Activated B cell treated with CpG ODN at 0.5 μM for 24 hours (primary cell): ENCODE data around the gene STK32A. TPM values are rescaled to one million over a fixed set of nuclear protein-coding genes. Genes with fewer than 3 reads are reported as not detected.

ENCODE experiments used
- ATAC-seq: fragments of 200-7000 bp; cut with Tn5 transposase; one replicate; pipeline ENCODE4 v1.10.0; 2021; ENCODE audit warnings: low read depth, mild to moderate bottlenecking, moderate library complexity
- CTCF ChIA-PET: fragments of 350-600 bp; sonication (Branson Sonifier 250); formaldehyde crosslinking; loops from one replicate; lab custom pipeline; 2021; ENCODE audit warnings: antibody characterized with exemption; lab: Charles Lee
- POLR2A ChIA-PET: fragments of 350-600 bp; sonication (Branson Sonifier 250); formaldehyde crosslinking; loops from one replicate; lab custom pipeline; 2021; ENCODE audit warnings: antibody characterized with exemption; lab: Charles Lee
- DNase-seq: peaks from one replicate; pipeline ENCODE4 v3.0.0; 2022
- H3K27ac Mint-ChIP-seq: one replicate; pipeline ENCODE4 v1.8.0; 2020; ENCODE audit warnings: mixed read lengths
- H3K27me3 Mint-ChIP-seq: one replicate; pipeline ENCODE4 v1.8.0; 2021; ENCODE audit warnings: mixed read lengths
- H3K36me3 Mint-ChIP-seq: one replicate; pipeline ENCODE4 v1.8.0; 2021; ENCODE audit warnings: low read depth, mixed read lengths
- H3K4me1 Mint-ChIP-seq: one replicate; pipeline ENCODE4 v1.8.0; 2021; ENCODE audit warnings: mixed read lengths
- H3K4me3 Mint-ChIP-seq: one replicate; pipeline ENCODE4 v1.8.0; 2020; ENCODE audit warnings: mild to moderate bottlenecking, mixed read lengths
- H3K9me3 Mint-ChIP-seq: one replicate; pipeline ENCODE4 v1.8.0; 2020; ENCODE audit warnings: mixed read lengths
- intact Hi-C: fragments of 100-400 bp; cut with micrococcal nuclease; formaldehyde crosslinking; loops from one replicate; pipeline ENCODE4 v1.15.1; 2024
- total RNA-seq: library from RNA; stranded (reverse); gene quantifications from 2 replicates; pipeline ENCODE4 v1.2.3, GENCODE V29; 2022
- TF ChIP-seq, protein P1 (sequence below): fragments of 200-600 bp; IDR thresholded peaks from one replicate; pipeline ENCODE4 v1.8.0; 2022; ENCODE audit warnings: antibody characterized with exemption, mild to moderate bottlenecking

Gene STK32A
- total RNA-seq, 1 donor from 2014 or later: not detected

DNA sequence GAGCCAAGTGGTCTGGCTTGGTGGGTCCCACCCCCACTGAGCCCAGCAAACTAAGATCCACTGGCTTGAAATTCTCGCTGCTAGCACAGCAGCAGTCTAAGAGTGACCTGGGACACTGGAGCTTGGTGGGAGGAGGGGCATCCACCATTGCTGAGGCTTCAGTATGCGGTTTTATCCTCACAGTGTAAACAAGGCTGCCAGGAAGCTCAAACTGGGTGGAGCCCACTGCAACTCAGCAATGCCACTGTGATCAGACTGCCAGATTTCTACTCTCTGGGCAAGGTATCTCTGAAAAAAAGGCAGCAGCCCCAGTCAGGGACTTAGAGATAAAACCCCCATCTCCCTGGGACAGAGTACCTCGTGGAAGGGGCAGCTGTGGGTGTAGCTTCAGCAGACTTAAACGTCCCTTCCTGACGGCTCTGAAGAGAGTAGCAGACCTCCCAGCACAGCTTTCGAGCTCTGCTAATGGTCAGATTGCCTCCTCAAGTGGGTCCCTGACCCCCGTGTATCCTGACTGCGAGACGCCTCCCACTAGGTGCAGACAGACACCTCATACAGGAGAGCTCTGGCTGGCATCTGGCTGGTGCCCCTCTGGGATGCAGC lies 18.2 kb upstream of the STK32A start:
- no peaks in the 10 kb centered on the region for H3K36me3 Mint-ChIP-seq
- intact Hi-C loops: no loop called here
- DNase-seq: no peak
- no peak overlapping the region for H3K27ac Mint-ChIP-seq
- no peak for ATAC-seq
- H3K4me3 Mint-ChIP-seq: no peak overlapping the region
- POLR2A ChIA-PET: no interaction called here
- no peaks in the 10 kb centered on the region for H3K4me1 Mint-ChIP-seq
- CTCF ChIA-PET: no interaction called here
- peaks cover 2% of the 10 kb centered on the region for H3K9me3 Mint-ChIP-seq
- no peaks in the 10 kb centered on the region for H3K27me3 Mint-ChIP-seq
- TF ChIP-seq, protein P1, sequence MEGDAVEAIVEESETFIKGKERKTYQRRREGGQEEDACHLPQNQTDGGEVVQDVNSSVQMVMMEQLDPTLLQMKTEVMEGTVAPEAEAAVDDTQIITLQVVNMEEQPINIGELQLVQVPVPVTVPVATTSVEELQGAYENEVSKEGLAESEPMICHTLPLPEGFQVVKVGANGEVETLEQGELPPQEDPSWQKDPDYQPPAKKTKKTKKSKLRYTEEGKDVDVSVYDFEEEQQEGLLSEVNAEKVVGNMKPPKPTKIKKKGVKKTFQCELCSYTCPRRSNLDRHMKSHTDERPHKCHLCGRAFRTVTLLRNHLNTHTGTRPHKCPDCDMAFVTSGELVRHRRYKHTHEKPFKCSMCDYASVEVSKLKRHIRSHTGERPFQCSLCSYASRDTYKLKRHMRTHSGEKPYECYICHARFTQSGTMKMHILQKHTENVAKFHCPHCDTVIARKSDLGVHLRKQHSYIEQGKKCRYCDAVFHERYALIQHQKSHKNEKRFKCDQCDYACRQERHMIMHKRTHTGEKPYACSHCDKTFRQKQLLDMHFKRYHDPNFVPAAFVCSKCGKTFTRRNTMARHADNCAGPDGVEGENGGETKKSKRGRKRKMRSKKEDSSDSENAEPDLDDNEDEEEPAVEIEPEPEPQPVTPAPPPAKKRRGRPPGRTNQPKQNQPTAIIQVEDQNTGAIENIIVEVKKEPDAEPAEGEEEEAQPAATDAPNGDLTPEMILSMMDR: no peak

DNA sequence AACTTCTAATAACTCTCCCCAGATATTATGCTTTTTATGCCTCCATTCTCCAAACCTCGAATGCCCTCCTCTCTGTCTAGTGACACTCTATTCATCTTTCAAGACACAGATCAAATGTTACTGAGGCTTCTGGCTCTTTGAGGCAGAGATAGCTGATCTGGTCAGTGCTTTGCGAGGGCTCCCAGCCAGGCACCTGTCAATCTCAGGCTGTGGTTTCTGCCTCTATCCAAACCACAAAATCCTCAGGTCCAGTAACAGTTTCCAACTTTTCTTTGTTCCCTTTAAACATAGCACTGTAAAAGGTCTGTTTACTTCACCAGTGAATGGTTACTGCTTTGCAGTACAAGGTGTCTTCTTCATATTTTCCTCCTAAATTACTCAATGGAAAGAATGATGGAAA lies 11.5 kb upstream of the STK32A start:
- TF ChIP-seq, protein P1: no peak
- DNase-seq: no peak
- intact Hi-C loops: no loop called here
- CTCF ChIA-PET: no interaction called here
- Mint-ChIP-seq H3K27me3 (no peaks in the 10 kb centered on the region), H3K9me3 (peaks cover 2% of the 10 kb centered on the region), H3K27ac (no peak overlapping the region), H3K36me3 (no peaks in the 10 kb centered on the region), H3K4me3 (no peak overlapping the region), H3K4me1 (no peaks in the 10 kb centered on the region)
- no peak for ATAC-seq
- POLR2A ChIA-PET: no interaction called here

DNA sequence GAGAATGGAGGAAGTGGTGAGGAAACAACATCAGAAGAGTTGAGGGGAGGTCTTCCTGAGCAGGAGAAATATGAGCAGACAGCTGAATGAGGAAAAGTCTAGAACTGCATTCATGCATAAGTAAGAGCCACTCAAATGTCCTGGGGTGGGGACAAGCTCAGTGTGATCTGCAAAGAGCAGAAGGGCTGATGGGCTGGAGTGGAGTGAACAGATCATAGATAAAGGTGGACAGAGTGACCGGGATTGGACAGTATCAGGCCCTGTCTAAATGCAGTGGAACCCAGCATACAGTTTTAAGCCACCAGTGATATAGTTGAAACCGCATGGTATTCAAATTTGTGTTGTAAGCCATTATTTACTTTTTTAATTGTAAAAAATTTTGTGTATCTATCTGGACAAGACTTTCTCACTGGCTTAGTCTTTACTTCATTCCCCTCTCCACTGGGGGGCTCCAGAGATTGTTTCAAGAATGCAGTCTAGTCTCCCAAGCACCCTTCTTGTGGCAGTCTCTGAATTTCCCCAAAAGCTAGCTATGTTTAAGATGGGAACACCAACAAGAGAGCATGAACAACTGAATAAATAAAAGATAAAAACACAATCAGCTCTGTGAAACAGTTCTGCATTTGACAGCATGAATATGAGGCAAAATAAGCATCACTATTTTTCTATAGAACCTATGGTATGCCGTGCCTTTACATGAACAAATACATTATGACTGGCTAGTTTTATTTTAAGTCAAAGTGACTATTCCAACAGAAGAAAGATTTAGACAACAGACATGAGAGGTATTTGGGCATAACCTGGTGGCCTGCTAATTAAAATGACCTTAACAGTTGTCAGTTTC lies 10.7 kb upstream of the STK32A start:
- H3K4me3 Mint-ChIP-seq: no peak overlapping the region
- H3K27me3 Mint-ChIP-seq: no peaks in the 10 kb centered on the region
- intact Hi-C loops: no loop called here
- TF ChIP-seq, protein P1: no peak
- ATAC-seq (no peak), DNase-seq (no peak)
- H3K4me1 Mint-ChIP-seq: no peaks in the 10 kb centered on the region
- H3K9me3 Mint-ChIP-seq: no peaks in the 10 kb centered on the region
- no peaks in the 10 kb centered on the region for H3K36me3 Mint-ChIP-seq
- no peak overlapping the region for H3K27ac Mint-ChIP-seq
- CTCF ChIA-PET: no interaction called here
- POLR2A ChIA-PET: no interaction called here

DNA sequence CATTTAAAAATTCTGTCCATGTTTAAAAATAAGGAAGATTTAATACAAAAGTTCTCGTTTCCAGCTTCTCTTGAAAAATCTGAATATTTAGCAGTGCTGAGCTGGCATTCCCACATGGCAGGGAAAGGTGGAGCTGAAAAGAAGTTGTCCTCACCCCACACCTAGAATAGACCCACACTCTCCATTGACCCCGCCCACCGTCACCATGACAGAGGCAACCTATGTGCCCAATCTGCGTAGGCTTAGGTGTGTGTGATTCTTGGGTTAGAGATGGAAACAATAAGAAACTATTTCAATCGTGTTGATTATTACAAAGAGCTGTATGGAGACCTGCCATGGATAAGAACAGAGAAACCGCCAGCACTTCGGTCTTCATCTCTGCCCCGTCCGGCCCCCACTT lies 8.9 kb upstream of the STK32A start:
- H3K27ac Mint-ChIP-seq: no peak overlapping the region
- intact Hi-C loops: no loop called here
- TF ChIP-seq, protein P1: no peak
- CTCF ChIA-PET: no interaction called here
- peaks cover 1% of the 10 kb centered on the region for H3K27me3 Mint-ChIP-seq
- POLR2A ChIA-PET: no interaction called here
- ATAC-seq: no peak
- H3K4me1 Mint-ChIP-seq: no peaks in the 10 kb centered on the region
- no peak for DNase-seq
- no peaks in the 10 kb centered on the region for H3K36me3 Mint-ChIP-seq
- no peak overlapping the region for H3K4me3 Mint-ChIP-seq
- no peaks in the 10 kb centered on the region for H3K9me3 Mint-ChIP-seq

- Mint-ChIP-seq H3K27ac (no peak overlapping the region), H3K4me3 (no peak overlapping the region), H3K27me3 (peaks cover 1% of the 10 kb centered on the region), H3K4me1 (no peaks in the 10 kb centered on the region), H3K9me3 (no peaks in the 10 kb centered on the region), H3K36me3 (no peaks in the 10 kb centered on the region)
- ATAC-seq (no peak), DNase-seq (no peak)
- TF ChIP-seq, protein P1: no peak
- ChIA-PET CTCF (no interaction called here), POLR2A (no interaction called here)
- intact Hi-C loops: no loop called here
Observed at GRCh38 chr5:147226512-147226911, 8.3 kb upstream of the STK32A start.
